GM12878 (cell line): Measurements from ENCODE around the gene ZNF692. TPM values are rescaled to one million over a fixed set of nuclear protein-coding genes. Genes with fewer than 3 reads are reported as not detected.

ENCODE experiments used
- BCL11A ChIP-seq: IDR thresholded peaks from 2 replicates; pipeline ENCODE4 v1.6.1; 2011; ENCODE audit warnings: low read depth, low read length
- CHD4 ChIP-seq: fragments of 200-600 bp; sonication (generic); IDR thresholded peaks from 2 replicates; pipeline ENCODE4 v1.6.1; 2016; ENCODE audit warnings: mild to moderate bottlenecking
- DPF2 ChIP-seq: fragments of 450-650 bp; IDR thresholded peaks from 2 replicates; pipeline ENCODE4 v1.6.1; 2017; ENCODE audit warnings: mild to moderate bottlenecking
- E2F4 ChIP-seq: IDR thresholded peaks from 2 replicates; pipeline ENCODE4 v1.6.1; 2012; ENCODE audit warnings: low read depth, low read length, improper control_type of control experiment
- GABPA ChIP-seq: IDR thresholded peaks from 2 replicates; pipeline ENCODE4 v1.6.1; 2014; ENCODE audit warnings: antibody characterized with exemption, low read depth, mild to moderate bottlenecking, inconsistent platforms
- KLF5 ChIP-seq: fragments of 450-650 bp; IDR thresholded peaks from 2 replicates; pipeline ENCODE4 v1.6.1; 2014; ENCODE audit warnings: mild to moderate bottlenecking; ENCODE audit not compliant: partially characterized antibody
- NFYA ChIP-seq: IDR thresholded peaks from 2 replicates; pipeline ENCODE4 v1.6.1; 2011; ENCODE audit warnings: low read depth, mild to moderate bottlenecking, low read length, improper control_type of control experiment, borderline replicate concordance
- NRF1 ChIP-seq: conservative IDR thresholded peaks from 2 replicates; pipeline ENCODE4 v1.6.1; 2011; ENCODE audit warnings: mild to moderate bottlenecking, low read depth, low read length, improper control_type of control experiment
- PKNOX1 ChIP-seq: fragments of 450-650 bp; IDR thresholded peaks from 2 replicates; pipeline ENCODE4 v1.6.1; 2016; ENCODE audit warnings: mild to moderate bottlenecking
- PRDM15 ChIP-seq: fragments of 450-650 bp; formaldehyde crosslinking; IDR thresholded peaks from 2 replicates; pipeline ENCODE4 v1.4.0; 2020; ENCODE audit warnings: mild to moderate bottlenecking, moderate library complexity
- RAD21 ChIP-seq: IDR thresholded peaks from 2 replicates; pipeline ENCODE4 v1.6.1; 2011; ENCODE audit warnings: mild to moderate bottlenecking, low read depth, low read length, moderate library complexity; ENCODE audit not compliant: insufficient read depth
- TAF1 ChIP-seq: IDR thresholded peaks from 2 replicates; pipeline ENCODE4 v1.6.1; 2011; ENCODE audit warnings: mild to moderate bottlenecking, low read depth, low read length, borderline replicate concordance
- ZNF217 ChIP-seq: fragments of 450-650 bp; IDR thresholded peaks from 2 replicates; pipeline ENCODE4 v1.6.1; 2017; ENCODE audit warnings: antibody characterized with exemption, mild to moderate bottlenecking
- ZSCAN29 ChIP-seq: fragments of 450-650 bp; IDR thresholded peaks from 2 replicates; pipeline ENCODE4 v1.6.1; 2017; ENCODE audit warnings: mild to moderate bottlenecking, moderate library complexity
- polyA plus RNA-seq, 11 experiments: library from polyadenylated mRNA; depleted of rRNA in 4 of 11; unstranded in 6 of 11; stranded (reverse) in 5 of 11; fragments of >200 nt; fragmentation: Nextera tagmentation in 4 of 11; fragmentation: Illumina TruSeq in 1 of 11; extraction: Ambion mirVana in 4 of 11; extraction: Trizol in 1 of 11; gene quantifications; 1 replicate in 1 of 11; 2 replicates in 10 of 11; pipeline versions ENCODE4 v1.2.1 to v1.2.3, GENCODE V29; 2011 to 2016; ENCODE audit warnings: inconsistent platforms in 2 of 11, missing spikeins in 2 of 11, low read depth in 1 of 11
- total RNA-seq, 4 experiments: library from RNA; depleted of rRNA in 3 of 4; stranded (reverse); fragments of >200 nt in 3 of 4; fragmentation: Illumina TruSeq in 1 of 4; extraction: Trizol in 1 of 4; gene quantifications; 2 replicates each; pipeline versions ENCODE4 v1.2.1 to v1.2.3, GENCODE V29; 2013 to 2021
- TF ChIP-seq, protein P1 (sequence below): fragments of 450-650 bp; IDR thresholded peaks from 2 replicates; pipeline ENCODE4 v1.6.1; 2016; ENCODE audit warnings: mild to moderate bottlenecking, moderate library complexity, borderline replicate concordance
- TF ChIP-seq, protein P2 (sequence below): fragments of 450-650 bp; IDR thresholded peaks from 2 replicates; pipeline ENCODE4 v1.6.1; 2017; ENCODE audit warnings: mild to moderate bottlenecking, moderate library complexity

The ZNF692 gene
- total and polyA plus RNA-seq, 10 of the 15 experiments (the other 5 are each of a cell fraction or from before 2014, with no cell fraction given) = 5.3 to 76.6 (median 36.9) TPM

- TF ChIP-seq, protein P1, sequence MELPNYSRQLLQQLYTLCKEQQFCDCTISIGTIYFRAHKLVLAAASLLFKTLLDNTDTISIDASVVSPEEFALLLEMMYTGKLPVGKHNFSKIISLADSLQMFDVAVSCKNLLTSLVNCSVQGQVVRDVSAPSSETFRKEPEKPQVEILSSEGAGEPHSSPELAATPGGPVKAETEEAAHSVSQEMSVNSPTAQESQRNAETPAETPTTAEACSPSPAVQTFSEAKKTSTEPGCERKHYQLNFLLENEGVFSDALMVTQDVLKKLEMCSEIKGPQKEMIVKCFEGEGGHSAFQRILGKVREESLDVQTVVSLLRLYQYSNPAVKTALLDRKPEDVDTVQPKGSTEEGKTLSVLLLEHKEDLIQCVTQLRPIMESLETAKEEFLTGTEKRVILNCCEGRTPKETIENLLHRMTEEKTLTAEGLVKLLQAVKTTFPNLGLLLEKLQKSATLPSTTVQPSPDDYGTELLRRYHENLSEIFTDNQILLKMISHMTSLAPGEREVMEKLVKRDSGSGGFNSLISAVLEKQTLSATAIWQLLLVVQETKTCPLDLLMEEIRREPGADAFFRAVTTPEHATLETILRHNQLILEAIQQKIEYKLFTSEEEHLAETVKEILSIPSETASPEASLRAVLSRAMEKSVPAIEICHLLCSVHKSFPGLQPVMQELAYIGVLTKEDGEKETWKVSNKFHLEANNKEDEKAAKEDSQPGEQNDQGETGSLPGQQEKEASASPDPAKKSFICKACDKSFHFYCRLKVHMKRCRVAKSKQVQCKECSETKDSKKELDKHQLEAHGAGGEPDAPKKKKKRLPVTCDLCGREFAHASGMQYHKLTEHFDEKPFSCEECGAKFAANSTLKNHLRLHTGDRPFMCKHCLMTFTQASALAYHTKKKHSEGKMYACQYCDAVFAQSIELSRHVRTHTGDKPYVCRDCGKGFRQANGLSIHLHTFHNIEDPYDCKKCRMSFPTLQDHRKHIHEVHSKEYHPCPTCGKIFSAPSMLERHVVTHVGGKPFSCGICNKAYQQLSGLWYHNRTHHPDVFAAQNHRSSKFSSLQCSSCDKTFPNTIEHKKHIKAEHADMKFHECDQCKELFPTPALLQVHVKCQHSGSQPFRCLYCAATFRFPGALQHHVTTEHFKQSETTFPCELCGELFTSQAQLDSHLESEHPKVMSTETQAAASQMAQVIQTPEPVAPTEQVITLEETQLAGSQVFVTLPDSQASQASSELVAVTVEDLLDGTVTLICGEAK = peak; percentile 81
- TF ChIP-seq TAF1 (no peak), ZSCAN29 (peak; percentile 95), BCL11A (no peak), GABPA (peak; percentile 52), CHD4 (no peak), NFYA (no peak), RAD21 (no peak), E2F4 (no peak), DPF2 (no peak), KLF5 (peak; percentile 48), PRDM15 (CRISPR knock-in tag) (no peak), NRF1 (no peak), ZNF217 (0 out of 2 replicates have a peak, but pooled peaks have one; percentile 56), PKNOX1 (peak; percentile 27)
- TF ChIP-seq, protein P2, sequence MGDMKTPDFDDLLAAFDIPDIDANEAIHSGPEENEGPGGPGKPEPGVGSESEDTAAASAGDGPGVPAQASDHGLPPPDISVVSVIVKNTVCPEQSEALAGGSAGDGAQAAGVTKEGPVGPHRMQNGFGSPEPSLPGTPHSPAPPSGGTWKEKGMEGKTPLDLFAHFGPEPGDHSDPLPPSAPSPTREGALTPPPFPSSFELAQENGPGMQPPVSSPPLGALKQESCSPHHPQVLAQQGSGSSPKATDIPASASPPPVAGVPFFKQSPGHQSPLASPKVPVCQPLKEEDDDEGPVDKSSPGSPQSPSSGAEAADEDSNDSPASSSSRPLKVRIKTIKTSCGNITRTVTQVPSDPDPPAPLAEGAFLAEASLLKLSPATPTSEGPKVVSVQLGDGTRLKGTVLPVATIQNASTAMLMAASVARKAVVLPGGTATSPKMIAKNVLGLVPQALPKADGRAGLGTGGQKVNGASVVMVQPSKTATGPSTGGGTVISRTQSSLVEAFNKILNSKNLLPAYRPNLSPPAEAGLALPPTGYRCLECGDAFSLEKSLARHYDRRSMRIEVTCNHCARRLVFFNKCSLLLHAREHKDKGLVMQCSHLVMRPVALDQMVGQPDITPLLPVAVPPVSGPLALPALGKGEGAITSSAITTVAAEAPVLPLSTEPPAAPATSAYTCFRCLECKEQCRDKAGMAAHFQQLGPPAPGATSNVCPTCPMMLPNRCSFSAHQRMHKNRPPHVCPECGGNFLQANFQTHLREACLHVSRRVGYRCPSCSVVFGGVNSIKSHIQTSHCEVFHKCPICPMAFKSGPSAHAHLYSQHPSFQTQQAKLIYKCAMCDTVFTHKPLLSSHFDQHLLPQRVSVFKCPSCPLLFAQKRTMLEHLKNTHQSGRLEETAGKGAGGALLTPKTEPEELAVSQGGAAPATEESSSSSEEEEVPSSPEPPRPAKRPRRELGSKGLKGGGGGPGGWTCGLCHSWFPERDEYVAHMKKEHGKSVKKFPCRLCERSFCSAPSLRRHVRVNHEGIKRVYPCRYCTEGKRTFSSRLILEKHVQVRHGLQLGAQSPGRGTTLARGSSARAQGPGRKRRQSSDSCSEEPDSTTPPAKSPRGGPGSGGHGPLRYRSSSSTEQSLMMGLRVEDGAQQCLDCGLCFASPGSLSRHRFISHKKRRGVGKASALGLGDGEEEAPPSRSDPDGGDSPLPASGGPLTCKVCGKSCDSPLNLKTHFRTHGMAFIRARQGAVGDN = no peak
Measured at GRCh38 chr1:248873993-248874533, 15.2 kb upstream of the ZNF692 start (continued).
